Heart left ventricle (tissue), 13 donors: Measurements from ENCODE around the gene FAM168A.

Experiments used
- POLR2A ChIP-seq, 2 donors: fragments of 450-650 bp; IDR thresholded peaks; one replicate each; pipeline ENCODE4 v1.6.1; 2017; ENCODE audit warnings: antibody characterized with exemption in 2 of 2, mild to moderate bottlenecking in 2 of 2, moderate library complexity in 2 of 2
- TF ChIP-seq, protein P1 (sequence below), 12 donors: fragments of 200-600 bp; sonication (generic) in 4 of 12; IDR thresholded peaks; one replicate each; pipeline versions ENCODE4 v1.5.0 to v1.8.0; 2018 to 2022; ENCODE audit warnings: antibody characterized with exemption in 12 of 12, mild to moderate bottlenecking in 5 of 12
- donor health status: ischemic (EF 13 %, LVEDD 7.1; RV severe dilation, severe dysfunction).
- donor health status: DM: no; HTN: yes; CAD: no.
- donor health status: DM: no; HTN: no; CAD: no.
- donor health status: ischemic (EF 25% LVEDD 6.9; RV normal size, moderate dysfunction).
- donor health status: ischemic (EF 25% LVEDD 5.7; RV mildly dilated, moderate dysfunction).
- donor health status: ischemic (EF 35%, LVEDD 5.7; RV mildly dilated, moderate dysfunction).
- donor health status: nonischemic (EF 11% LVEDD 7.7; RV severe dilation, severe dysfunction).
- donor health status: DM: yes; HTN: yes; CAD: no.
- donor health status: PGD.
- donor health status: ischemic (EF 29% LVEDD 5.4; RV normal size, mild dysfunction).
- donor health status: nonischemic (EF 23%, LVEDD 6.1; RV moderate dilation, normal function).

- TF ChIP-seq, protein P1, sequence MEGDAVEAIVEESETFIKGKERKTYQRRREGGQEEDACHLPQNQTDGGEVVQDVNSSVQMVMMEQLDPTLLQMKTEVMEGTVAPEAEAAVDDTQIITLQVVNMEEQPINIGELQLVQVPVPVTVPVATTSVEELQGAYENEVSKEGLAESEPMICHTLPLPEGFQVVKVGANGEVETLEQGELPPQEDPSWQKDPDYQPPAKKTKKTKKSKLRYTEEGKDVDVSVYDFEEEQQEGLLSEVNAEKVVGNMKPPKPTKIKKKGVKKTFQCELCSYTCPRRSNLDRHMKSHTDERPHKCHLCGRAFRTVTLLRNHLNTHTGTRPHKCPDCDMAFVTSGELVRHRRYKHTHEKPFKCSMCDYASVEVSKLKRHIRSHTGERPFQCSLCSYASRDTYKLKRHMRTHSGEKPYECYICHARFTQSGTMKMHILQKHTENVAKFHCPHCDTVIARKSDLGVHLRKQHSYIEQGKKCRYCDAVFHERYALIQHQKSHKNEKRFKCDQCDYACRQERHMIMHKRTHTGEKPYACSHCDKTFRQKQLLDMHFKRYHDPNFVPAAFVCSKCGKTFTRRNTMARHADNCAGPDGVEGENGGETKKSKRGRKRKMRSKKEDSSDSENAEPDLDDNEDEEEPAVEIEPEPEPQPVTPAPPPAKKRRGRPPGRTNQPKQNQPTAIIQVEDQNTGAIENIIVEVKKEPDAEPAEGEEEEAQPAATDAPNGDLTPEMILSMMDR (IDR thresholded peaks at IDR 0.05) = no peak
- no peak for TF ChIP-seq POLR2A (IDR thresholded peaks at IDR 0.05)
Measured at GRCh38 chr11:73423506-73423905, 174.4 kb downstream of the FAM168A start.
